ENCODE data around the gene CAPN9.

The CAPN9 gene

GRCh38 chr1:230785636-230786384 lies 38.6 kb downstream of the CAPN9 start:
- Histone ChIP-seq H3K9ac (ENCODE audit: low read depth in 1 of 2, low read length in 2 of 2) (no peak overlapping the region), H3K4me1 (ENCODE audit: control insufficient read depth in 2 of 2, insufficient read depth in 2 of 2, low read length in 2 of 2) (no peaks in the 10 kb centered on the region), H3K27ac (ENCODE audit: low read depth in 2 of 2, low read length in 2 of 2) (no peak overlapping the region), H3K36me3 (ENCODE audit: control insufficient read depth in 2 of 2, insufficient read depth in 2 of 2, low read length in 2 of 2) (peaks cover 0 to 5% of the 10 kb centered on the region in 2 donors), H3K4me3 (ENCODE audit: low read length in 2 of 2) (no peak overlapping the region), H3K9me3 (ENCODE audit: control insufficient read depth in 2 of 2, low read length in 2 of 2) (no peaks in the 10 kb centered on the region), H3K27me3 (ENCODE audit: control insufficient read depth in 2 of 2, insufficient read depth in 2 of 2, low read length in 2 of 2) (no peaks in the 10 kb centered on the region)

GRCh38 chr1:230786385-230786753 lies 39.2 kb downstream of the CAPN9 start:
- Histone ChIP-seq H3K9ac (ENCODE audit: low read depth in 1 of 2, low read length in 2 of 2) (no peak overlapping the region), H3K4me3 (ENCODE audit: low read length in 2 of 2) (no peak overlapping the region), H3K27ac (ENCODE audit: low read depth in 2 of 2, low read length in 2 of 2) (no peak overlapping the region), H3K27me3 (ENCODE audit: control insufficient read depth in 2 of 2, insufficient read depth in 2 of 2, low read length in 2 of 2) (no peaks in the 10 kb centered on the region), H3K4me1 (ENCODE audit: control insufficient read depth in 2 of 2, insufficient read depth in 2 of 2, low read length in 2 of 2) (no peaks in the 10 kb centered on the region), H3K36me3 (ENCODE audit: control insufficient read depth in 2 of 2, insufficient read depth in 2 of 2, low read length in 2 of 2) (peaks cover 0 to 8% of the 10 kb centered on the region in 2 donors), H3K9me3 (ENCODE audit: control insufficient read depth in 2 of 2, low read length in 2 of 2) (no peaks in the 10 kb centered on the region)

- Histone ChIP-seq H3K9ac (ENCODE audit: low read depth in 1 of 2, low read length in 2 of 2) (no peak overlapping the region), H3K27ac (ENCODE audit: low read depth in 2 of 2, low read length in 2 of 2) (no peak overlapping the region), H3K9me3 (ENCODE audit: control insufficient read depth in 2 of 2, low read length in 2 of 2) (no peaks in the 10 kb centered on the region), H3K27me3 (ENCODE audit: control insufficient read depth in 2 of 2, insufficient read depth in 2 of 2, low read length in 2 of 2) (no peaks in the 10 kb centered on the region), H3K4me1 (ENCODE audit: control insufficient read depth in 2 of 2, insufficient read depth in 2 of 2, low read length in 2 of 2) (no peaks in the 10 kb centered on the region), H3K4me3 (ENCODE audit: low read length in 2 of 2) (no peak overlapping the region), H3K36me3 (ENCODE audit: control insufficient read depth in 2 of 2, insufficient read depth in 2 of 2, low read length in 2 of 2) (peaks cover 0 to 8% of the 10 kb centered on the region in 2 donors)
Measured at GRCh38 chr1:230787471-230787870, 40.3 kb downstream of the CAPN9 start.

- no peaks in the 10 kb centered on the region for H3K4me1 ChIP-seq (ENCODE audit: control insufficient read depth in 2 of 2, insufficient read depth in 2 of 2, low read length in 2 of 2)
- peaks cover 0 to 8% of the 10 kb centered on the region in 2 donors for H3K36me3 ChIP-seq (ENCODE audit: control insufficient read depth in 2 of 2, insufficient read depth in 2 of 2, low read length in 2 of 2)
- H3K27me3 ChIP-seq (ENCODE audit: control insufficient read depth in 2 of 2, insufficient read depth in 2 of 2, low read length in 2 of 2): no peaks in the 10 kb centered on the region
- H3K4me3 ChIP-seq (ENCODE audit: low read length in 2 of 2): no peak overlapping the region
- H3K27ac ChIP-seq (ENCODE audit: low read depth in 2 of 2, low read length in 2 of 2): no peak overlapping the region
- H3K9ac ChIP-seq (ENCODE audit: low read depth in 1 of 2, low read length in 2 of 2): no peak overlapping the region
- no peaks in the 10 kb centered on the region for H3K9me3 ChIP-seq (ENCODE audit: control insufficient read depth in 2 of 2, low read length in 2 of 2)
Measured at GRCh38 chr1:230788561-230789275, 41.5 kb downstream of the CAPN9 start.

GRCh38 chr1:230790026-230790425 lies 42.8 kb downstream of the CAPN9 start:
- no peak overlapping the region for H3K9ac ChIP-seq (ENCODE audit: low read depth in 1 of 2, low read length in 2 of 2)
- no peak overlapping the region for H3K4me3 ChIP-seq (ENCODE audit: low read length in 2 of 2)
- H3K9me3 ChIP-seq (ENCODE audit: control insufficient read depth in 2 of 2, low read length in 2 of 2): no peaks in the 10 kb centered on the region
- no peaks in the 10 kb centered on the region for H3K27me3 ChIP-seq (ENCODE audit: control insufficient read depth in 2 of 2, insufficient read depth in 2 of 2, low read length in 2 of 2)
- H3K36me3 ChIP-seq (ENCODE audit: control insufficient read depth in 2 of 2, insufficient read depth in 2 of 2, low read length in 2 of 2): peaks cover 0 to 4% of the 10 kb centered on the region in 2 donors
- no peak overlapping the region for H3K27ac ChIP-seq (ENCODE audit: low read depth in 2 of 2, low read length in 2 of 2)
- H3K4me1 ChIP-seq (ENCODE audit: control insufficient read depth in 2 of 2, insufficient read depth in 2 of 2, low read length in 2 of 2): no peaks in the 10 kb centered on the region

GRCh38 chr1:230791986-230792564 lies 44.9 kb downstream of the CAPN9 start:
- no peaks in the 10 kb centered on the region for H3K4me1 ChIP-seq (ENCODE audit: control insufficient read depth in 2 of 2, insufficient read depth in 2 of 2, low read length in 2 of 2)
- H3K9ac ChIP-seq (ENCODE audit: low read depth in 1 of 2, low read length in 2 of 2): no peak overlapping the region
- no peaks in the 10 kb centered on the region for H3K27me3 ChIP-seq (ENCODE audit: control insufficient read depth in 2 of 2, insufficient read depth in 2 of 2, low read length in 2 of 2)
- no peak overlapping the region for H3K27ac ChIP-seq (ENCODE audit: low read depth in 2 of 2, low read length in 2 of 2)
- H3K9me3 ChIP-seq (ENCODE audit: control insufficient read depth in 2 of 2, low read length in 2 of 2): no peaks in the 10 kb centered on the region
- no peak overlapping the region for H3K4me3 ChIP-seq (ENCODE audit: low read length in 2 of 2)
- peaks cover 0 to 4% of the 10 kb centered on the region in 2 donors for H3K36me3 ChIP-seq (ENCODE audit: control insufficient read depth in 2 of 2, insufficient read depth in 2 of 2, low read length in 2 of 2)

GRCh38 chr1:230792691-230793462 lies 45.7 kb downstream of the CAPN9 start:
- H3K9ac ChIP-seq (ENCODE audit: low read depth in 1 of 2, low read length in 2 of 2): no peak overlapping the region
- peaks cover 0 to 4% of the 10 kb centered on the region in 2 donors for H3K36me3 ChIP-seq (ENCODE audit: control insufficient read depth in 2 of 2, insufficient read depth in 2 of 2, low read length in 2 of 2)
- H3K27ac ChIP-seq (ENCODE audit: low read depth in 2 of 2, low read length in 2 of 2): no peak overlapping the region
- H3K4me1 ChIP-seq (ENCODE audit: control insufficient read depth in 2 of 2, insufficient read depth in 2 of 2, low read length in 2 of 2): no peaks in the 10 kb centered on the region
- H3K27me3 ChIP-seq (ENCODE audit: control insufficient read depth in 2 of 2, insufficient read depth in 2 of 2, low read length in 2 of 2): no peaks in the 10 kb centered on the region
- H3K4me3 ChIP-seq (ENCODE audit: low read length in 2 of 2): no peak overlapping the region
- H3K9me3 ChIP-seq (ENCODE audit: control insufficient read depth in 2 of 2, low read length in 2 of 2): no peaks in the 10 kb centered on the region

- Histone ChIP-seq H3K4me1 (ENCODE audit: control insufficient read depth in 2 of 2, insufficient read depth in 2 of 2, low read length in 2 of 2) (no peaks in the 10 kb centered on the region), H3K4me3 (ENCODE audit: low read length in 2 of 2) (no peak overlapping the region), H3K9ac (ENCODE audit: low read depth in 1 of 2, low read length in 2 of 2) (no peak overlapping the region), H3K27me3 (ENCODE audit: control insufficient read depth in 2 of 2, insufficient read depth in 2 of 2, low read length in 2 of 2) (no peaks in the 10 kb centered on the region), H3K36me3 (ENCODE audit: control insufficient read depth in 2 of 2, insufficient read depth in 2 of 2, low read length in 2 of 2) (peaks cover 0 to 4% of the 10 kb centered on the region in 2 donors), H3K9me3 (ENCODE audit: control insufficient read depth in 2 of 2, low read length in 2 of 2) (no peaks in the 10 kb centered on the region), H3K27ac (ENCODE audit: low read depth in 2 of 2, low read length in 2 of 2) (no peak overlapping the region)
Measured at GRCh38 chr1:230793463-230793745, 46.2 kb downstream of the CAPN9 start.

- Histone ChIP-seq H3K36me3 (ENCODE audit: control insufficient read depth in 2 of 2, insufficient read depth in 2 of 2, low read length in 2 of 2) (peaks cover 0 to 4% of the 10 kb centered on the region in 2 donors), H3K27ac (ENCODE audit: low read depth in 2 of 2, low read length in 2 of 2) (no peak overlapping the region), H3K9ac (ENCODE audit: low read depth in 1 of 2, low read length in 2 of 2) (no peak overlapping the region), H3K4me3 (ENCODE audit: low read length in 2 of 2) (no peak overlapping the region), H3K4me1 (ENCODE audit: control insufficient read depth in 2 of 2, insufficient read depth in 2 of 2, low read length in 2 of 2) (no peaks in the 10 kb centered on the region), H3K9me3 (ENCODE audit: control insufficient read depth in 2 of 2, low read length in 2 of 2) (no peaks in the 10 kb centered on the region), H3K27me3 (ENCODE audit: control insufficient read depth in 2 of 2, insufficient read depth in 2 of 2, low read length in 2 of 2) (no peaks in the 10 kb centered on the region)
Measured at GRCh38 chr1:230794431-230794830, 47.2 kb downstream of the CAPN9 start.
